ENCODE measurements around the gene LOXL1. TPM values are rescaled to one million over a fixed set of nuclear protein-coding genes. Genes with fewer than 3 reads are reported as not detected.

The LOXL1 gene
- total RNA-seq, 2 donors from 2014 or later, result 2.9 to 8.4 TPM

- Mint-ChIP-seq H3K36me3 (ENCODE audit: low read depth) (no peaks in the 10 kb centered on the region), H3K4me3 (peak overlapping the region; percentile 80)
Observed at GRCh38 chr15:73941449-73941848, 15.2 kb downstream of the LOXL1 start.

GRCh38 chr15:73941871-73942635 lies 15.8 kb downstream of the LOXL1 start:
- Mint-ChIP-seq H3K4me3 (peak overlapping the region; percentile 80), H3K27ac (peak overlapping the region; percentile 45), H3K36me3 (ENCODE audit: low read depth) (no peaks in the 10 kb centered on the region), H3K27me3 (no peaks in the 10 kb centered on the region), H3K4me1 (peaks cover 26% of the 10 kb centered on the region)
- peak; percentile 58 for ATAC-seq
- no peak for DNase-seq
- H3K9me3 ChIP-seq (ENCODE audit: control insufficient read depth, low read length, poor library complexity, severe bottlenecking), result no peaks in the 10 kb centered on the region

More at GRCh38 chr15:73941449-73941848, 15.2 kb downstream of the LOXL1 start:
- no peak for DNase-seq
- Mint-ChIP-seq H3K27me3 (no peaks in the 10 kb centered on the region), H3K4me1 (peaks cover 24% of the 10 kb centered on the region), H3K27ac (peak overlapping the region; percentile 45)
- no peak for ATAC-seq
- no peaks in the 10 kb centered on the region for H3K9me3 ChIP-seq (ENCODE audit: control insufficient read depth, low read length, poor library complexity, severe bottlenecking)

GRCh38 chr15:73942751-73943270 lies 16.5 kb downstream of the LOXL1 start:
- peaks cover 2% of the 10 kb centered on the region for H3K36me3 Mint-ChIP-seq (ENCODE audit: low read depth)
- no peaks in the 10 kb centered on the region for H3K9me3 ChIP-seq (ENCODE audit: control insufficient read depth, low read length, poor library complexity, severe bottlenecking)
- H3K27ac Mint-ChIP-seq, result peak overlapping the region; percentile 45
- DNase-seq, result no peak
- ATAC-seq, result no peak
- H3K4me1 Mint-ChIP-seq, result peaks cover 28% of the 10 kb centered on the region
- no peaks in the 10 kb centered on the region for H3K27me3 Mint-ChIP-seq
- H3K4me3 Mint-ChIP-seq, result no peak overlapping the region

GRCh38 chr15:73944161-73945129 lies 18.2 kb downstream of the LOXL1 start:
- peak overlapping the region; percentile 39 for H3K27ac Mint-ChIP-seq
- peaks cover 26% of the 10 kb centered on the region for H3K4me1 Mint-ChIP-seq
- H3K9me3 ChIP-seq (ENCODE audit: control insufficient read depth, low read length, poor library complexity, severe bottlenecking), result no peaks in the 10 kb centered on the region
- H3K4me3 Mint-ChIP-seq, result no peak overlapping the region
- ATAC-seq (no peak), DNase-seq (no peak)
- peaks cover 2% of the 10 kb centered on the region for H3K36me3 Mint-ChIP-seq (ENCODE audit: low read depth)
- no peaks in the 10 kb centered on the region for H3K27me3 Mint-ChIP-seq

GRCh38 chr15:73945130-73945508 lies 18.9 kb downstream of the LOXL1 start:
- no peak overlapping the region for H3K4me3 Mint-ChIP-seq
- H3K4me1 Mint-ChIP-seq, result peaks cover 23% of the 10 kb centered on the region
- H3K27ac Mint-ChIP-seq, result peak overlapping the region; percentile 29

GRCh38 chr15:73946046-73946721 lies 19.9 kb downstream of the LOXL1 start:
- DNase-seq (no peak), ATAC-seq (no peak)
- H3K9me3 ChIP-seq (ENCODE audit: control insufficient read depth, low read length, poor library complexity, severe bottlenecking), result no peaks in the 10 kb centered on the region
- Mint-ChIP-seq H3K4me1 (peaks cover 28% of the 10 kb centered on the region), H3K27ac (no peak overlapping the region), H3K4me3 (peak overlapping the region; percentile 52), H3K36me3 (ENCODE audit: low read depth) (peaks cover 2% of the 10 kb centered on the region), H3K27me3 (no peaks in the 10 kb centered on the region)

More at GRCh38 chr15:73945130-73945508, 18.9 kb downstream of the LOXL1 start:
- DNase-seq (no peak), ATAC-seq (no peak)
- Mint-ChIP-seq H3K36me3 (ENCODE audit: low read depth) (peaks cover 2% of the 10 kb centered on the region), H3K27me3 (no peaks in the 10 kb centered on the region)
- H3K9me3 ChIP-seq (ENCODE audit: control insufficient read depth, low read length, poor library complexity, severe bottlenecking), result no peaks in the 10 kb centered on the region

GRCh38 chr15:73946795-73947370 lies 20.6 kb downstream of the LOXL1 start:
- Mint-ChIP-seq H3K27ac (no peak overlapping the region), H3K27me3 (no peaks in the 10 kb centered on the region), H3K4me3 (no peak overlapping the region), H3K4me1 (peaks cover 24% of the 10 kb centered on the region), H3K36me3 (ENCODE audit: low read depth) (peaks cover 2% of the 10 kb centered on the region)
- DNase-seq (no peak), ATAC-seq (no peak)
- no peaks in the 10 kb centered on the region for H3K9me3 ChIP-seq (ENCODE audit: control insufficient read depth, low read length, poor library complexity, severe bottlenecking)

- Mint-ChIP-seq H3K27me3 (no peaks in the 10 kb centered on the region), H3K4me3 (peak overlapping the region; percentile 25), H3K36me3 (ENCODE audit: low read depth) (peaks cover 2% of the 10 kb centered on the region), H3K27ac (no peak overlapping the region), H3K4me1 (peaks cover 16% of the 10 kb centered on the region)
- H3K9me3 ChIP-seq (ENCODE audit: control insufficient read depth, low read length, poor library complexity, severe bottlenecking), result no peaks in the 10 kb centered on the region
- DNase-seq, result no peak
- no peak for ATAC-seq
Observed at GRCh38 chr15:73947651-73948050, 21.4 kb downstream of the LOXL1 start.

GRCh38 chr15:73948396-73948795 lies 22.1 kb downstream of the LOXL1 start:
- H3K27me3 Mint-ChIP-seq, result no peaks in the 10 kb centered on the region
- no peak for ATAC-seq
- peaks cover 2% of the 10 kb centered on the region for H3K36me3 Mint-ChIP-seq (ENCODE audit: low read depth)
- no peak overlapping the region for H3K4me3 Mint-ChIP-seq
- no peaks in the 10 kb centered on the region for H3K9me3 ChIP-seq (ENCODE audit: control insufficient read depth, low read length, poor library complexity, severe bottlenecking)
- no peak overlapping the region for H3K27ac Mint-ChIP-seq
- DNase-seq, result no peak
- H3K4me1 Mint-ChIP-seq, result peaks cover 15% of the 10 kb centered on the region

GRCh38 chr15:73948982-73949381 lies 22.7 kb downstream of the LOXL1 start:
- Mint-ChIP-seq H3K4me3 (no peak overlapping the region), H3K27ac (no peak overlapping the region), H3K4me1 (peaks cover 15% of the 10 kb centered on the region), H3K27me3 (no peaks in the 10 kb centered on the region), H3K36me3 (ENCODE audit: low read depth) (peaks cover 2% of the 10 kb centered on the region)
- no peaks in the 10 kb centered on the region for H3K9me3 ChIP-seq (ENCODE audit: control insufficient read depth, low read length, poor library complexity, severe bottlenecking)
- DNase-seq, result no peak
- ATAC-seq, result no peak

GRCh38 chr15:73949496-73949895 lies 23.2 kb downstream of the LOXL1 start:
- no peaks in the 10 kb centered on the region for H3K9me3 ChIP-seq (ENCODE audit: control insufficient read depth, low read length, poor library complexity, severe bottlenecking)
- Mint-ChIP-seq H3K4me1 (peaks cover 15% of the 10 kb centered on the region), H3K27ac (no peak overlapping the region), H3K27me3 (no peaks in the 10 kb centered on the region), H3K36me3 (ENCODE audit: low read depth) (peaks cover 2% of the 10 kb centered on the region), H3K4me3 (no peak overlapping the region)
- DNase-seq (no peak), ATAC-seq (no peak)

- Mint-ChIP-seq H3K27ac (peak overlapping the region; percentile 60), H3K36me3 (ENCODE audit: low read depth) (peaks cover 2% of the 10 kb centered on the region), H3K27me3 (no peaks in the 10 kb centered on the region), H3K4me1 (peaks cover 15% of the 10 kb centered on the region), H3K4me3 (no peak overlapping the region)
- no peaks in the 10 kb centered on the region for H3K9me3 ChIP-seq (ENCODE audit: control insufficient read depth, low read length, poor library complexity, severe bottlenecking)
- ATAC-seq (no peak), DNase-seq (no peak)
Observed at GRCh38 chr15:73950479-73950830, 24.2 kb downstream of the LOXL1 start.

All from T-helper 17 cell (primary cell).